HG02884 (cell line): Measurements from ENCODE around the gene PAQR6.

Source experiments
- ATAC-seq: cut with Tn5 transposase; IDR thresholded peaks from one replicate; pipeline ENCODE4 v1.9.1; 2021; ENCODE audit warnings: mild to moderate bottlenecking, moderate library complexity; ENCODE audit not compliant: unreplicated experiment

Gene PAQR6, protein sequence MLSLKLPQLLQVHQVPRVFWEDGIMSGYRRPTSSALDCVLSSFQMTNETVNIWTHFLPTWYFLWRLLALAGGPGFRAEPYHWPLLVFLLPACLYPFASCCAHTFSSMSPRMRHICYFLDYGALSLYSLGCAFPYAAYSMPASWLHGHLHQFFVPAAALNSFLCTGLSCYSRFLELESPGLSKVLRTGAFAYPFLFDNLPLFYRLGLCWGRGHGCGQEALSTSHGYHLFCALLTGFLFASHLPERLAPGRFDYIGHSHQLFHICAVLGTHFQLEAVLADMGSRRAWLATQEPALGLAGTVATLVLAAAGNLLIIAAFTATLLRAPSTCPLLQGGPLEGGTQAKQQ

DNA sequence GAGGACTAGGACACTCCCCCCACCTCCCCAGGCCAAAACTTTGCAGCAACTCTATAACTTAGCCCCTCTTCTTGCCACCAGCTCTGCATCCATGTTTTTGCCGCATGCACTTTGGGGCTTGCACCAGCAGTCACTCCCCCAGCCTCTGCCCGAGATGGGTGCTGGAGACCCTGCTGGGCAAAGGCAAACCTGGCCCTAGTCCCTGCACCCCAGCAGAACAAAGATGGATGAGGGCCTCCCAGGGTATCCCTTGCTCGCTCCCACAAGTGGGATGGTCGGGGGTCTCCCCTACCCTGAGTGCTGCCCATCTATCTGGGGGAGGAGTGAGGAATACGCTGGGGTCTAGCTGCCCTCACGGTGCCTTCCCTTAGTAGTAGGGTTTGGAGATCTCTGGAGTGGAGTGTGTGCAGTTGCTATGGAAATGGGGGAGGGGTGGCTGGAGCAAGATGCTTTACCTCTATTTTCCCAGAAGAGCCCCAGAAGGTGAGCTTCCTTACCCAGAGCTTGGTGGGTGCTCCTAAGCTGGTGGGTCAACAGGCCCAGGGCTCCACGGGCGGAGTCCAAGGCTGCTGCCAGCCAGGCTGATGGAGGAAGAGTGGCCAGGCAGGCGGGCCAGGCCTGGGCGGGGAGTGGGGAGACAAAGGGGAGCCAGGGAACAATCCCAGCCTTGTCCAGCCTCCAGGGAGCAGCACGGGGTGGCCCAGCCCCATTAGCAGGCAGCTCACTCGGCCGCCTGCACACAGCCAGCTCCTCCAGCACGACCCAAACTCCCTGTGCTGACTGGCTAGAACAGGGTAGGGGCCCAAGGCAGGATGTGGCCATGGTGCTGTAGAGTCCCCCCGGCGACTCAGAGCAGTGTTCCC is at the start of gene PAQR6:
Gene PAQR6 (minus strand): TSS at position 597 of the 863 bp plus-strand sequence. CDS start 1,325 bp downstream, outside the sequence.
- no peak for ATAC-seq

DNA sequence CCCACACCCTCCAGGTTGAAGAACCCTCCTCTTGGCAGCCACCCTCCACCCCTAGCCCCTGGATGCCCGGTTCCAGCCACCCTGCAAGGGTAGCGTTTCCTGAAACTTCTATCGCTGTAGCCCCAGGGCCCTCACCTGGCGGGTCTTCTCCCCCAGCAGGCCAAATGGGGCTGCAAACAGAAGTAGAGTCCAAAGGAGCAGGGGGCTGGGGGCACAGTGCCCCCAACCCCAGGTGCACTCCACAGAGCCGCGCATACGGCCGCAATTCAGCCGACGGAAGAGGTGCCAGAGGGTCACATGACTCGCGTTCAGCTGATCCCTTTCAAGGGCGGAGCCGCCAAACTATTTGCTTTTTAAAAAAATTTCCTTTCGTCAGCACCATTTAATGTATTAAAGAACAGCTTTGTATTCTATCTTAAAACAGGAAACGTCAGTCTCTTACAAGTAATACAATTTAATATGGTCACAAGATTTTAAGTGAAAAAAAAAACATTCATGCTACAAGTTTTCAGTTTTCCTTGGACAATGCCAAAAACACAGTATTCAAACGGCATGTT is 47.6 kb upstream of the PAQR6 start, which contains the start of gene GLMP:
Gene GLMP (minus strand): TSS at position 289 of the 557 bp plus-strand sequence. CDS start 34 bp downstream, at position 255.
- ATAC-seq: no peak

- ATAC-seq: no peak
Measured at GRCh38 chr1:156293895-156294294, 46.0 kb upstream of the PAQR6 start.

GRCh38 chr1:156293098-156293434 is 45.2 kb upstream of the PAQR6 start:
- ATAC-seq: no peak

DNA sequence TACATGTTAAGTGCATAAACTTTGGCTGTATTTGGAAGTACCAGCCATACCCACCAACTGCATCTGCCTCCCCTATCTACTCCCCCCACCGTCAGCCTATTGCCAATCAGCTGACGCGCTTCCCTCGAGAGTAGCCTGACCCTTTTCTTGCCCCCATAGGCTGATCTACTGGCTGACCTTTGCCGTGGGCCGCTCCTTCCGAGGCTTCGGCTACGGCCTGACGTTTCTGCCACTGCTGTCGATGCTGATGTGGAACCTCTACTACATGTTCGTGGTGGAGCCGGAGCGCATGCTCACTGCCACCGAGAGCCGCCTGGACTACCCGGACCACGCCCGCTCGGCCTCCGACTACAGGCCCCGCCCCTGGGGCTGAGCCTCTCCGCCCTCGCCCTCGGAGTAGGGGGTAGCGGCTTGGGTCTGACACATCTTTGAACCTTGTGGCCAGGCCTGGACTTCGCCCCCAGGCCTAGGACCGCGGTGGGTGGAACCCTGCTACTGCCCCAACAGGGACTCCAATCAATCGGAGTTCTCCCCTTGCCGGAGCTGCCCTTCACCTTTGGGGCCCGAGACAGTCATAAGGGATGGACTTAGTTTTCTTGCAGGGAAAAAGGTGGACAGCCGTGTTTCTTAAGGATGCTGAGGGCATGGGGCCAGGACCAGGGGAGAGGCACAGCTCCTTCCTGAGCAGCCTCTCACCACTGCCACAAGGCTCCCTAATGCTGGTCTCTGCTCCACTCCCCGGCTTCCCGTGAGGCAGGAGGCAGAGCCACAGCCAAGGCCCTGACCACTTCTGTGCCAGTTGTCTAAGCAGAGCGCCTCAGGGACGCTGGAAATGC is 43.6 kb upstream of the PAQR6 start:
- no peak for ATAC-seq

GRCh38 chr1:156289857-156290256 is 42.0 kb upstream of the PAQR6 start:
- no peak for ATAC-seq

GRCh38 chr1:156286061-156286460 is 38.2 kb upstream of the PAQR6 start:
- no peak for ATAC-seq

DNA sequence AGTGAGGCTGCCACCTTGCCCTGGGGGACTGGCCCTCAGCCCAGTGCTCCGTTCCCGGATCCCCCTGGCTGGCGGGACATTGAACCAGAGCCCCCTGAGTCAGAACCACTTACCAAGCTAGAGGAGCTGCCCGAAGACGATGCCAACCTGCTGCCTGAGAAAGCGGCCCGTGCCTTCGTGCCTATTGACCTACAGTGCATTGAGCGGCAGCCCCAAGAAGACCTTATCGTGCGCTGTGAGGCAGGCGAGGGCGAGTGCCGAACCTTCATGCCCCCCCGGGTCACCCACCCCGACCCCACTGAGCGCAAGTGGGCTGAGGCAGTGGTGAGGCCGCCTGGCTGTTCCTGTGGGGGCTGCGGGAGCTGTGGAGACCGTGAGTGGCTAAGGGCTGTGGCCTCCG is 37.6 kb upstream of the PAQR6 start:
- no peak for ATAC-seq

GRCh38 chr1:156284757-156285156 is 36.9 kb upstream of the PAQR6 start:
- ATAC-seq: no peak

DNA sequence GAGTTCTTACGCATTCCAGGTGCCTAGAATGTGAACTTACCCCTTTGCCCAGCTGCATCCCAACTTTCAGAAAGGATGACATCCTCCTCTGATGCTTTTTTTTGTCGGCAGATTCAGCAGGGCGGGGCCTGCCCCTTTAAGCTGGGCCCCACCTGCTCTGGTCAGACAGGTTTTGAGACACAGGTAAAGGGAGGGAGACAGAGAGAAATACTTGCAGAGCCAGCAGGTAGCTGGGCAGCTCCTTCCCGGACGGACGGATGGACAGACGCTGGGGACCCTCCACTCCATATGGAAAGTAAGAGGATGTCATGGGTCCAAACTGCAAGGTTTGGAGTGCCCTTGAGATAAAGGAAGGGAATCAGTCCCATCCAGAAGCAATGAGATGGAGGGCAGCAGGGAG is 36.3 kb upstream of the PAQR6 start, which contains the start of gene TMEM79:
Gene TMEM79 (plus strand): TSS at position 214 of the 400 bp plus-strand sequence. CDS start 902 bp downstream, outside the sequence.
- no peak for ATAC-seq

DNA sequence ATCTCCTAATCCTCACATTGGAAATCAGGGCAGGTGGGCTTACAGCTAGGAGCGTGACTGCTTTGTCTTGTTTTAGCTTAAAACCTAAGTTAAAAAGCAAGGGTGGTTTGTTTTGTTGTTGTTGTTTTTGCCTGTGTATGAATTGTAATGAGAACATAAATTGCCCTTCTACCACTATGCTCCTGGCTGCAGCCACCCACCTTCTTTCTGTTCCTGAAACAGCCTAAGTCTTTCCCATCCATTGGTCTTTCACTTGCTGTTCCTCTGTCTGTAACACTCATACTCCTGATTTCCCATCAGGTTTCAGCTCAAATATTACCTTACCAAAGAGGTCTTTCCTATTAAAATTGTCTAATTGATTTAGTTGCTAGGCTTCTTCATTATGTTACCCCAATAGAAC is 35.7 kb upstream of the PAQR6 start:
- no peak for ATAC-seq

GRCh38 chr1:156282479-156283222 is 34.8 kb upstream of the PAQR6 start, which contains the start of gene SMG5:
Gene SMG5, minus strand, starts transcription at chr1:156282825. Its CDS starts 145 bp downstream, at chr1:156282680.
- peak; percentile 75 for ATAC-seq

DNA sequence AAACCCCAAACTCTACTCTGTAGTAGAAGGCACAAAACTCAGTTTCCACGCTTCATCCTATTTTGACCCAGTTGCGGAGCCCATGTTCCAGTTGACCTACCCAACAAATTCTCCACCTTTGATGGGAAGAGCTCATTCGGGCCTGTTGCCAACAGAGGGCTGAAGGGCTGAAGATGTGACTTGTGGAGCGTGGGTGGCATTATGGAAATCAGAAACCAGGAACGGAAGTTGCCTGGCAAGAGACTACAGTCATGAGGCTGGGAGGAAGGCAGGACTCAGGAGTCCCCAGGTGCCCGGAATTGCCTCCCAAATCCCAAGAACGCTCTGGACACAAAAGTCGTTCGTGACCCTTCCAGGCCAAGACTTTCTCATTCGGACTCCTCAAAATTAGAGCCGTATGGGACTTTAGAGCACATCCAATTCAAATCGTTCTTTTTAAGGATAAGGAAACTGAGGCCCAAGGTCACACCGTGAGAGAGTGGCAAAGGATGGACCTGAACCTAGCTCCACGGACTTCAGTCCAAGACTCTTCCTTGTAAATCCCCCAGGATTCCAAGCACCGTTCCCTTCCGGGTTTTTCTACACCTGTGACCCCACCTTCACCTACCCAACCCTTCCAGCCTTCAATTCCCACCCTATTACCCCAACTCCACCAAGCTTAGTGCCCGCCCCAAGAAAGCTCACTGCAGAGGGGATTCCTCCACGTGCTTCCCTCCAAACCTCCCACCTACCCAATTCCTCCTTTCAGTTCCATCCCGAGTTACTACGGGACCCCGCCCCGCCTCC is 34.0 kb upstream of the PAQR6 start:
- ATAC-seq: no peak

DNA sequence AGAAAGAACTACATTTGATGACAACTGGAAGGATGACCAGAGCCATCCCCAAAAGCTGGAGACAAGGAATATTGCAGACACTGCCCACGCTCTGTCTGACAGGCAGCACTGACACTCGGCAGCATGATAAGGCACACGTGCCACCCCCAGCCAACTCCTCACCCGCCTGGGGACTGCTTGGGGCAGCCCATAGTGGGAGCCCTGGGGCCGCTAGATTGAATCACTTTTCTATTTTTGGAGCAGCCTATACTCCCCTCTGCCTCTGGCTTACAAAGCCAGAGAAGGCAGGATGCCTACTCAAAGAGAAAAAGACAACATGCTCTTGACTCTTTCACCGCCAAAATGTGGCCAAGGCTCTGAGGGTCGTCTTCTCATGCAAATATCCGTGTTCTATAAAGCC is 33.4 kb upstream of the PAQR6 start:
- ATAC-seq: no peak

GRCh38 chr1:156279837-156280236 is 32.0 kb upstream of the PAQR6 start:
- ATAC-seq: no peak

- ATAC-seq: no peak
Measured at GRCh38 chr1:156276966-156277381, 29.1 kb upstream of the PAQR6 start.

- no peak for ATAC-seq
Measured at GRCh38 chr1:156276532-156276931, 28.7 kb upstream of the PAQR6 start.

DNA sequence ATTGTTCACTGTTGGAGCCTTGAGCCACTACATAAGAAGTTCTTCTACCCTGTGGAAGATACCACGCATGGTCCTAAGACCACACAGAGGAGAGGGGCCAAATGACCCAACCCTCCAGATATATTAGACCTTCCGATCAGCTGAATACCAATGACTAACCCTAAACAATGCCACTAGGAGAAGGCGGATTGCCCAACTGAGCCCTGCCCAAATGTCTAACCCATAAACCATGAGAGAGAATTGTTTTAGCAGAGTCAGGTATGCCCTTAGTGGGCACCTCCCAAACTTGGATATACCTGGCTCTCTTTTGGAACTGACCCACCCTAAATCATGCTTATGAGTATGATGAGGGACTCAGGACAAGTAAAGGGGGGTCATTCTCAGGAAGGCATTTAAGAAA is 22.5 kb upstream of the PAQR6 start:
- ATAC-seq: no peak

DNA sequence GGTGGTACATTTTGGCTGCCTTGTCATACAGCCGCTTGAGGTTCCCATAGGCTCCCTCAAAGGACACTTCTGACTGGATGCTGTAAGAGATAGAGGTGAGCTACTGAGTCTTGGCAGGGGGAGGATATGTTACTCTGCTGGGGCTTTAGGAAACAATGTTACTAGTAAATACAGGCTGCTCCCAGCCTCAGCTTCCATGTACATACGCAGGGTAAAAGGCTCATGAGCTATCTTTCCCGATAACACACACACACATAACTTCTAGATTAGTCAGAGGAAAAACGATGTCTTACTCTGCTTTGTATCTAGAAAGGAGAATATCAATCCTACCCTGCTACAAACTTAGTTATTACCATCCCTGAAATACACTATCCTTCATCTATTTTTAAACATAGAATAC is 20.5 kb upstream of the PAQR6 start:
- ATAC-seq: no peak
